ENCODE measurements around the gene SARNP. TPM values are rescaled to one million over a fixed set of nuclear protein-coding genes. Genes with fewer than 3 reads are reported as not detected.
A peak's percentile ranks its signal among the peaks of the same experiment; 100 is the strongest.

Gene SARNP
- total RNA-seq, 4 donors from 2014 or later: 45.9 to 106 (median 66.6) TPM

DNA sequence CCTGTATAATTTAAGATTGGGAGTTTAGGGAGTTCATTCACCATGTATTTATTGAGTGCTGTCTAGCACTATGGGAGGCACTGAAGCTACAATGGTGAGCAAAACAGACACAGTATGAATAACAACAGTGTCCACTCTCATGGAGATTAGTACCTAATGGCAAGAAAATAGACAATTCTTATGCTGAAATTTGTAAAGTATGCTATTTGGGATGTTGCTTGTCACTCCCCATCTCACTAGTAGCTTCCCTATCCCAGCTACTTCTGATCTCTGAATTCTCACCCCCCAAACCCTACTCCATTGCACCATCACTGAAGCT is 70.7 kb downstream of the SARNP start:
- no peaks in the 10 kb centered on the region for H3K9me3 ChIP-seq
- no peaks in the 10 kb centered on the region for H3K4me1 ChIP-seq
- peak overlapping the region in 1 of 2 donors; percentile 83 for H3K27ac ChIP-seq
- intact Hi-C loops (cut with DNase I; ENCODE audit: low total_unique reads): loop anchor here (10.0 kb wide), 1 partner anchor 68 kb away; the partner anchor contains the start of genes ORMDL2 and SARNP
- no peak for DNase-seq
- H3K36me3 ChIP-seq: no peaks in the 10 kb centered on the region
- no peak overlapping the region for H3K4me3 ChIP-seq
- TF ChIP-seq, protein P1, sequence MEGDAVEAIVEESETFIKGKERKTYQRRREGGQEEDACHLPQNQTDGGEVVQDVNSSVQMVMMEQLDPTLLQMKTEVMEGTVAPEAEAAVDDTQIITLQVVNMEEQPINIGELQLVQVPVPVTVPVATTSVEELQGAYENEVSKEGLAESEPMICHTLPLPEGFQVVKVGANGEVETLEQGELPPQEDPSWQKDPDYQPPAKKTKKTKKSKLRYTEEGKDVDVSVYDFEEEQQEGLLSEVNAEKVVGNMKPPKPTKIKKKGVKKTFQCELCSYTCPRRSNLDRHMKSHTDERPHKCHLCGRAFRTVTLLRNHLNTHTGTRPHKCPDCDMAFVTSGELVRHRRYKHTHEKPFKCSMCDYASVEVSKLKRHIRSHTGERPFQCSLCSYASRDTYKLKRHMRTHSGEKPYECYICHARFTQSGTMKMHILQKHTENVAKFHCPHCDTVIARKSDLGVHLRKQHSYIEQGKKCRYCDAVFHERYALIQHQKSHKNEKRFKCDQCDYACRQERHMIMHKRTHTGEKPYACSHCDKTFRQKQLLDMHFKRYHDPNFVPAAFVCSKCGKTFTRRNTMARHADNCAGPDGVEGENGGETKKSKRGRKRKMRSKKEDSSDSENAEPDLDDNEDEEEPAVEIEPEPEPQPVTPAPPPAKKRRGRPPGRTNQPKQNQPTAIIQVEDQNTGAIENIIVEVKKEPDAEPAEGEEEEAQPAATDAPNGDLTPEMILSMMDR (IDR thresholded peaks at IDR 0.05): no peak
- TF ChIP-seq POLR2A (IDR thresholded peaks at IDR 0.05): no peak
- H3K27me3 ChIP-seq: no peaks in the 10 kb centered on the region

DNA sequence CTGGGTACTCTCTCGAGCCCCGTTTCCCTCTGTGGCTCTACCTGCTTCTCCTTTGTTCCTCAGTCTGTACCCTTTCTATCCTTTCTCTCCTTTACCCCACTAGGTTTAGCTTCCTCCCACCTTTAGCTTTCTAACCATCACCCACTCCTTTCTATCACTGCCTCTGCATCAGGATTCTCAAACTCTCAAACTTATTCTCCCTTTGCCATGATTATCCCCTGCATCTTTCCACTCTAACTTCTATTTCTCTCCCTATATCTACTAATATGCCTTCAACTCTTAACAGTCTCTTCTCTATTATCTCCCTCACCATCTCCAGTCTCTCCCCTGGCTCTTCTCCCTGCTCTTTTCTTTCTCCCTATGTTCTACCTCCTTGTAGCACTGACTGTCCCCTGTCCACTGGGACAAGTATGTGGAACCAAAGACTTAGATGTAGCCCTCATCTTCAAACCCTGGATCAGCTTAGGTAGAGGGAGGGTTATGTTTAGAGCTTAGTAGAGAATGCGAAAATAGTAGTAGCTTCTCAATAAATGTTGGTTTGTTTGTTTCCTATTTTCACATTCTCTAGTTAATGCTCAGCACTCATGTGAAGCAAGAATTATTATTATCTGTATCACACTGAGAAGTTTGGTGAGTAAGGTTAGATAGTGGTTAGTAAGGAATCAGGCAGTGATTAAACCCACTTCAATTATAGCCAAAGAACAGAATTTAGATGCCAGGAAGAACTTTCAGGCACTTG is 71.2 kb downstream of the SARNP start:
- no peak for DNase-seq
- intact Hi-C loops (cut with DNase I; ENCODE audit: low total_unique reads): loop anchor here (10.0 kb wide), 1 partner anchor 68 kb away; the partner anchor contains the start of genes ORMDL2 and SARNP
- H3K4me3 ChIP-seq: no peak overlapping the region

DNA sequence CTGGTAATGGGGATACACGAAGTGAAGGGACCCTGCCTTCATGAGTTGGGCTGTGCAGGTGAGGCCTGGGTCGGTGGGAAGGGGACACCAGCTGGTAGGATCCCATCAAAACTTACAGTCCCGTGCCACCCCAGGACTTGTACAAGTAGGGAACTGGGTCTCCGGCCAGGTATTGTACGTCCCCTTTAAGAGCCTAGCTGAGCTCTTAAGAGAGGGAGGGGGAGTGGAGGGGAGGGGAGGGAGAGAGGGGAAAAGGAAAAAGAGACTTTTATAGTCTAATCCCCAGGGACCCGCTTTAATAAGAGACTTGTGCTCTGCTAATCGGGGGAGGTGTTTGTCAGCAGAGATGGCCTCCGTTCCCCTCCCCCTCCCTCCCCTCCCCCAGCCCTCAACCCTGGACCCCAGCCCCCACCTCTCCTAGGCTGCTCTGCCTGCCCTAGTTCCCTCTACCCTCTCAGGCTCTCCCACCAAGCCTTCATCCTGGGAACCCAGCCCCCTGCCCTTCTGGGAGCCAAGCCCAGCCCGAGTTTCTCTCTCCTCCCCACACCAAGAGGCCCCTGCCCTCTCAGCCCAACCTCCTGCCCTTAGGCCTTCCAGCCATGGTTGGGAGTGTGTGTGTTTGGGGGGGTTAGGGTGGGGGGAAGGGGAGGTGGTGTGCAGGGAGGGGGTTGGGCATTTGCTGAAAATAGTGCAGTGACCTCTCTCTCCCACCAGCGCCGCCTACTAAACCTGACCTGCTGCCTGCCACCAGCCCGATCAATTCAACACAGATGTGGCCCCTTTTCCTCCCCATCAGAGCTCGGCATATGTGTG is 72.0 kb downstream of the SARNP start:
- peak overlapping the region; percentile 83 to 91 for H3K27ac ChIP-seq
- no peaks in the 10 kb centered on the region for H3K4me1 ChIP-seq
- H3K36me3 ChIP-seq: no peaks in the 10 kb centered on the region
- no peak for TF ChIP-seq POLR2A (IDR thresholded peaks at IDR 0.05)
- TF ChIP-seq, protein P1 (IDR thresholded peaks at IDR 0.05): no peak
- peak overlapping the region; percentile 7 to 18 for H3K4me3 ChIP-seq
- H3K9me3 ChIP-seq: no peaks in the 10 kb centered on the region
- peak in 1 of 2 donors; percentile 57 for DNase-seq
- intact Hi-C loops (cut with DNase I; ENCODE audit: low total_unique reads): loop anchor here (10.0 kb wide), 1 partner anchor 69 kb away; the partner anchor contains the start of genes ORMDL2 and SARNP
- H3K27me3 ChIP-seq: no peaks in the 10 kb centered on the region

More for the DNA sequence above, 71.2 kb downstream of the SARNP start:
- Histone ChIP-seq H3K27ac (peak overlapping the region; percentile 83 to 91), H3K9me3 (no peaks in the 10 kb centered on the region), H3K27me3 (no peaks in the 10 kb centered on the region), H3K4me1 (no peaks in the 10 kb centered on the region), H3K36me3 (no peaks in the 10 kb centered on the region)
- TF ChIP-seq, protein P1 (IDR thresholded peaks at IDR 0.05): no peak
- no peak for TF ChIP-seq POLR2A (IDR thresholded peaks at IDR 0.05)

DNA sequence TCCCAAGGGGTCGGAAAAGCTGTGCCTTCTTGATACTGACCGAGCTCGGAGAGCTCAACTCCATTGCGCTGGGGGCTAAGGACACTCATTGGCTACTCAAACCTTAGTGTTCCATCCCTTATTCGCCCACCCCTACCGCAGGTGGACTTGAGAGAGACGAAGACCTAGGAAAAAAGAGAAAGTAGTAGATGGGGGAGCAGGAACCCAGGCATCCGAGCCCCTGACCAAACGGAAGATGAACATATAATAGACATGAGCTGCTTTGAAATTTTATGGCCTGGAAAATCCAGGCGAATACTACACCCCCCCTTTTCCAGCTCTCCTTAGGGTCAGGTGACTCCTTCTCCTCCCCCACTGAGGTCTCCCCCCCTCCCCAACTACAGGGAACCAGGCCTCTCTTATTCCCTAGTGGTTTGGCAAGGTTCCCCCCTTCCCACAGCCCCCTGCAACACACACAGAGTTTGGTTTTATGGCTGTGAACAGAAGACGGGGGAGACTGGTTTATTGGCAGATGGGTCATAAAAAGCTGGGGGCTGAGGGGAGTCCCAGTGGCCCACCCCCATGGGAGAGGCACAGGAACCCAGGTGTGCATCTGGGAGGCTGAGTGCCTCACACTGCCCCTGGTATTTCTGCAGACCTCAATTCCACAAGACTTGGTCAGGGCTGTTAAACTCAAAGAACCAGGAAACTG is 73.0 kb downstream of the SARNP start:
- H3K9me3 ChIP-seq: no peaks in the 10 kb centered on the region
- peak overlapping the region; percentile 53 to 61 for H3K4me3 ChIP-seq
- intact Hi-C loops (cut with DNase I; ENCODE audit: low total_unique reads): loop anchor here (10.0 kb wide), 1 partner anchor 70 kb away; the partner anchor contains the start of genes ORMDL2 and SARNP
- no peaks in the 10 kb centered on the region for H3K27me3 ChIP-seq
- no peak for DNase-seq
- no peaks in the 10 kb centered on the region for H3K36me3 ChIP-seq
- H3K27ac ChIP-seq: peak overlapping the region; percentile 83 to 91
- no peak for TF ChIP-seq POLR2A (IDR thresholded peaks at IDR 0.05)
- TF ChIP-seq, protein P1 (IDR thresholded peaks at IDR 0.05): no peak
- no peaks in the 10 kb centered on the region for H3K4me1 ChIP-seq
